Tongue (tissue), 1 donor: ENCODE results near the gene SELENOF. TPM values are rescaled to one million over a fixed set of nuclear protein-coding genes. Genes with fewer than 3 reads are reported as not detected.

Experiments
- total RNA-seq: library from RNA; depleted of rRNA; stranded (reverse); fragments of >200 nt; gene quantifications from one replicate; pipeline ENCODE4 v1.2.3, GENCODE V29; 2014

SELENOF gene
- total RNA-seq, 1 donor from 2014 or later: 130 TPM

Other genes starting within 250 kb of the SELENOF start
- gene SH3GLB1, start 209.6 kb downstream of the SELENOF start, total RNA-seq: 119 TPM
- gene HS2ST1, start 509 bp upstream of the SELENOF start, total RNA-seq: 24.0 TPM